Measurements from ENCODE around the gene GTPBP4. TPM values are rescaled to one million over a fixed set of nuclear protein-coding genes. Genes with fewer than 3 reads are reported as not detected.

The GTPBP4 gene
- total and polyA plus RNA-seq, 2 donors, result 27.4 to 28.4 TPM

DNA sequence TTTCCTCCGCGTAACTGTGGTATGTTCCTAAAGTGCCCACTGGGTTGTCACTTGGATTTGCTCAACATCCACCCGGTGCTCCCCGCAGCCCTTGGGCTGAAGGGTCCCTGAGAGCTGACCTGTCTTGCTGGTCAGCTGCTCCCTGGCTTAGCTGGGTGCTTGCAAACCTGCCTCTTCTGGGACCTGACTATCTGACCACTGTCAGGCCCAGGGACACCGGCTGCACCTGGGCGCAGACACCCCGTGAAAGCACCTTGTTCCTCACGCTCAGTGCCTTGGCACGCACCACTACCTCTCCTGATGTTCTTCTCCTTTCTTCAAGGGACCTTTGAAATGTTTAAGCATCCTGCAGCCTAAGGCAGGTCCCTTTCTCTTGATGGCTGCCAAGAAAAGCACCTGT, 30.1 kb upstream of the GTPBP4 start:
- DNase-seq (ENCODE audit: extremely low spot score), result no peak
- no peak overlapping the region for H3K27ac ChIP-seq (ENCODE audit: low read depth)
- no peaks in the 10 kb centered on the region for H3K4me1 ChIP-seq (ENCODE audit: insufficient read depth)
- 95% methylated on average over 9 of the region's 9 CpGs for WGBS
- no peaks in the 10 kb centered on the region for H3K36me3 ChIP-seq (ENCODE audit: insufficient read depth)
- no peak overlapping the region for H3K4me3 ChIP-seq (ENCODE audit: low read depth, low read length)

GRCh38 chr10:958856-959255, 29.4 kb upstream of the GTPBP4 start:
- Histone ChIP-seq H3K27ac (ENCODE audit: low read depth) (no peak overlapping the region), H3K4me3 (ENCODE audit: low read depth, low read length) (no peak overlapping the region), H3K4me1 (ENCODE audit: insufficient read depth) (no peaks in the 10 kb centered on the region), H3K36me3 (ENCODE audit: insufficient read depth) (no peaks in the 10 kb centered on the region)
- DNase-seq (ENCODE audit: extremely low spot score), result no peak
- WGBS, result 92% methylated on average over 6 of the region's 6 CpGs

GRCh38 chr10:962342-962741, 25.9 kb upstream of the GTPBP4 start:
- H3K36me3 ChIP-seq (ENCODE audit: insufficient read depth), result no peaks in the 10 kb centered on the region
- WGBS, result 87% methylated on average over 3 of the region's 3 CpGs
- no peak overlapping the region for H3K4me3 ChIP-seq (ENCODE audit: low read depth, low read length)
- H3K4me1 ChIP-seq (ENCODE audit: insufficient read depth), result no peaks in the 10 kb centered on the region
- H3K27ac ChIP-seq (ENCODE audit: low read depth), result no peak overlapping the region
- no peak for DNase-seq (ENCODE audit: extremely low spot score)

DNA sequence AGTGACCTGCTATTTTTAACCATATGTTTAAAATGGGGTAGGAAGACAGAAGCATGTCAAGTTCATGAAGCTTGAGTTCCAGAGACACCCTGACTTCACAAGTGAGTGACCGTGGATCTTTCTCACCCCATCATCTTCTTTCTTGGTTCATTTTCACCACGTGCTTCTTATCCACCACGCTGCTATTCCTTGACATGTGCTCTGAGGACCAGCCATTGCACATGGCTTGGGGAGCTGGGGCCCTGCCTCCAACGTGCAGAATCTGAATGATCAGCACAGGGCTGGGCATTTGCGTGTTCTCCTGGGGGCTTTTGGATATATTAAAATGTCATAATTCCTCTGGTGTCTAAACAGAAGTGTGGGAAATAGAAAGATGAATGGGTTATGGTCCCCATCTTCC, 25.0 kb upstream of the GTPBP4 start:
- no peak for DNase-seq (ENCODE audit: extremely low spot score)
- H3K36me3 ChIP-seq (ENCODE audit: insufficient read depth), result no peaks in the 10 kb centered on the region
- H3K4me1 ChIP-seq (ENCODE audit: insufficient read depth), result no peaks in the 10 kb centered on the region
- no peak overlapping the region for H3K4me3 ChIP-seq (ENCODE audit: low read depth, low read length)
- WGBS, result 87% methylated on average over 5 of the region's 5 CpGs
- H3K27ac ChIP-seq (ENCODE audit: low read depth), result no peak overlapping the region

- H3K4me3 ChIP-seq (ENCODE audit: low read depth, low read length), result no peak overlapping the region
- H3K36me3 ChIP-seq (ENCODE audit: insufficient read depth), result no peaks in the 10 kb centered on the region
- no peaks in the 10 kb centered on the region for H3K4me1 ChIP-seq (ENCODE audit: insufficient read depth)
- 90% methylated on average over 4 of the region's 4 CpGs for WGBS
- H3K27ac ChIP-seq (ENCODE audit: low read depth), result no peak overlapping the region
- DNase-seq (ENCODE audit: extremely low spot score), result no peak
Observed at GRCh38 chr10:963655-964054, 24.6 kb upstream of the GTPBP4 start.

- H3K4me1 ChIP-seq (ENCODE audit: insufficient read depth), result no peaks in the 10 kb centered on the region
- no peak overlapping the region for H3K4me3 ChIP-seq (ENCODE audit: low read depth, low read length)
- H3K27ac ChIP-seq (ENCODE audit: low read depth), result no peak overlapping the region
- no peak for DNase-seq (ENCODE audit: extremely low spot score)
- no peaks in the 10 kb centered on the region for H3K36me3 ChIP-seq (ENCODE audit: insufficient read depth)
- WGBS, result 52% methylated on average over 15 of the region's 15 CpGs
Observed at GRCh38 chr10:964321-964987, 23.8 kb upstream of the GTPBP4 start.

DNA sequence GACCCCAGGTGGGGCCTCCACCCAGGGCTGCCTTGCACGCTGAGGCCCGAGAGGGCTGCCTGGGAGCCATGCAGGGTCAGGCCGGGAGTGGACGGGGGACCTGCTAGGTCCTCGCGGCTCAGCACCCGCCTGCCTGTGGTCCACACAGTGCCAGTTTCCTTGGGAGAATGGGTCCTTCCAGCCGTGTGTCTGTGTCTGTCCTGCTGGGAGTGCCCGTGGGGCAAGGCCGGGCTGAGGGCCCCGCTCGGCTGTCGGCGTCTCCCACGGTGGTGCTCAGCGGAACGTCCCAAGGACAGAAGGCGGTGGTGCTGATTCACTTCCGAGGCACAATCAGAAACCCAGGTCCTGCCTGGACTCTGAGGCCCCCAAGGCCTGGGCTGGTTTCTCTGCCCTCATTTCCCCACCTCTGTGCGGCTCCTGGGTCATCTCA, 23.2 kb upstream of the GTPBP4 start:
- H3K36me3 ChIP-seq (ENCODE audit: insufficient read depth), result no peaks in the 10 kb centered on the region
- H3K27ac ChIP-seq (ENCODE audit: low read depth), result no peak overlapping the region
- WGBS, result 90% methylated on average over 20 of the region's 20 CpGs

GRCh38 chr10:966466-967235, 21.6 kb upstream of the GTPBP4 start:
- no peak overlapping the region for H3K4me3 ChIP-seq (ENCODE audit: low read depth, low read length)
- H3K4me1 ChIP-seq (ENCODE audit: insufficient read depth), result no peaks in the 10 kb centered on the region
- no peak for DNase-seq (ENCODE audit: extremely low spot score)
- 82% methylated on average over 20 of the region's 20 CpGs for WGBS
- no peak overlapping the region for H3K27ac ChIP-seq (ENCODE audit: low read depth)
- no peaks in the 10 kb centered on the region for H3K36me3 ChIP-seq (ENCODE audit: insufficient read depth)

More for the DNA sequence above, 23.2 kb upstream of the GTPBP4 start:
- Histone ChIP-seq H3K4me1 (ENCODE audit: insufficient read depth) (no peaks in the 10 kb centered on the region), H3K4me3 (ENCODE audit: low read depth, low read length) (no peak overlapping the region)
- no peak for DNase-seq (ENCODE audit: extremely low spot score)

DNA sequence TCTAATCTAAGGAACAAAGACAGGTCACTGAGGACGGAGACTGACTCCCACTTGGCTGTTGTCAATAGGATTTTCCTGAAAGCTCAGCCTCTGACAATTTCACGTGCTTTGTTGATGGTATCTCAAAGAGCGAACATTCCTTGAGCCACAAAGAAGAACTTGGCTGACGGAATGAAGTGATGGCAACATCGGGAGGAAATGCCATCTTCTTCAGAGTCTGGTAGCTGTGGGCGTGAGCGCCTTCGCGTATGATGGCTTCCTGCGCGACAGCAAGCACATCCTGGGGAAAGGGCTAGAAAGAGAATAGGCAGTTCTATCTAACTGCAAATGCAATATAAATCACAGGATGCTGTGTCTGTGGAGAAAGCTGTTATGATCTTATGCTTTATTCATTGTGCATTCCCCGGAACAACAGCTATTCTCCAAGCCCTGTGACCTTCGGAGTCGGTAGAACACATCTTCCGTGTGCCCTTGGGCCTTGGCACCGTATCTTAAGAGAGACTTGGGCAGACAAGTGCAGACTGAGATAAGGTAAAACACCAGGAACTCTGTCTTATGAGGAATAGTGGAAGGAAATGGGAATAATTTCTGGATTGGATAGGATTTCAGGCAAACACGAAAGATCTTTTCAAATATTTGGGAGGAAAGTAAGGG, 19.6 kb upstream of the GTPBP4 start:
- Histone ChIP-seq H3K27ac (ENCODE audit: low read depth) (no peak overlapping the region), H3K36me3 (ENCODE audit: insufficient read depth) (no peaks in the 10 kb centered on the region), H3K4me3 (ENCODE audit: low read depth, low read length) (no peak overlapping the region), H3K4me1 (ENCODE audit: insufficient read depth) (no peaks in the 10 kb centered on the region)
- 77% methylated on average over 17 of the region's 17 CpGs for WGBS
- no peak for DNase-seq (ENCODE audit: extremely low spot score)

DNA sequence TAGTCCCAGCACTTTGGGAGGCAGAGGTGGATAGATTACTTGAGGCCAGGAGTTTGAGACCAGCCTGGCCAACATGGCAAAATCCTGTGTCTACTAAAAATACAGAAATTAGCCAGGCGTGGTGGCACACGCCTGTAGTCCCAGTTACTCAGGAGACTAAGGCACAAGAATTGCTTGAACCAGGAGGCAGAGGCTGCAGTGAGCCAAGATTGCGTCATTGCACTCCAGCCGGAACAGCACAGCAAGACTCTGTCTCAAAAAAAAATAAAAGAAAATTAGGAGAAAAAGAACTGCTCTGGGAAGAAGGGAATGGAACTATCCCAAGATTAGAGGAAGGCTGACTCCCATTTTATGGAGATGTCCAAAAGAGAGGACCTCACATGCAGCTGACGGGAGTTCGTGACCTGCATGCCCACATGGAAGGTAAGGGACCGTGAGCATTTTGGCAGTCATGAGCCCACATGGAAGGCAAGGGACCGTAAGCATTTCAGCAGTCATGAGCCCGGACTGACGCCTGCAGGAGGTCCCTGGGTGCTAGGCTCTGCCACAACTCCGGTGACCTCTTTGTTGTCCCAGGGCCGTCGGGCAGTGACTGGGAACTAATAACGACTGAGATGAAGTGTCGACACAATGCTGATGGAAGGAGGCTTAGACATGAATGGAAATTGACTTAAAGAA, 18.6 kb upstream of the GTPBP4 start:
- Histone ChIP-seq H3K4me1 (ENCODE audit: insufficient read depth) (no peaks in the 10 kb centered on the region), H3K27ac (ENCODE audit: low read depth) (no peak overlapping the region), H3K4me3 (ENCODE audit: low read depth, low read length) (no peak overlapping the region), H3K36me3 (ENCODE audit: insufficient read depth) (no peaks in the 10 kb centered on the region)
- DNase-seq (ENCODE audit: extremely low spot score), result no peak
- 76% methylated on average over 15 of the region's 15 CpGs for WGBS

- H3K4me1 ChIP-seq (ENCODE audit: insufficient read depth), result no peaks in the 10 kb centered on the region
- no peaks in the 10 kb centered on the region for H3K36me3 ChIP-seq (ENCODE audit: insufficient read depth)
- H3K4me3 ChIP-seq (ENCODE audit: low read depth, low read length), result no peak overlapping the region
- DNase-seq (ENCODE audit: extremely low spot score), result no peak
- no peak overlapping the region for H3K27ac ChIP-seq (ENCODE audit: low read depth)
- 22% methylated on average over 14 of the region's 14 CpGs for WGBS
Observed at GRCh38 chr10:970311-971149, 17.7 kb upstream of the GTPBP4 start.

- Histone ChIP-seq H3K27ac (ENCODE audit: low read depth) (no peak overlapping the region), H3K4me1 (ENCODE audit: insufficient read depth) (no peaks in the 10 kb centered on the region), H3K36me3 (ENCODE audit: insufficient read depth) (no peaks in the 10 kb centered on the region), H3K4me3 (ENCODE audit: low read depth, low read length) (no peak overlapping the region)
- WGBS, result 50% methylated on average over 4 of the region's 4 CpGs
- DNase-seq (ENCODE audit: extremely low spot score), result no peak
Observed at GRCh38 chr10:971150-971542, 17.1 kb upstream of the GTPBP4 start.

GRCh38 chr10:971613-972012, 16.6 kb upstream of the GTPBP4 start:
- no peak for DNase-seq (ENCODE audit: extremely low spot score)
- H3K4me3 ChIP-seq (ENCODE audit: low read depth, low read length), result no peak overlapping the region
- no peaks in the 10 kb centered on the region for H3K4me1 ChIP-seq (ENCODE audit: insufficient read depth)
- no peak overlapping the region for H3K27ac ChIP-seq (ENCODE audit: low read depth)
- whole genome bisulfite sequencing, result 71% methylated on average over 12 of the region's 12 CpGs
- H3K36me3 ChIP-seq (ENCODE audit: insufficient read depth), result no peaks in the 10 kb centered on the region
